ENCODE measurements around the gene KCNIP3.

KCNIP3 gene

DNA sequence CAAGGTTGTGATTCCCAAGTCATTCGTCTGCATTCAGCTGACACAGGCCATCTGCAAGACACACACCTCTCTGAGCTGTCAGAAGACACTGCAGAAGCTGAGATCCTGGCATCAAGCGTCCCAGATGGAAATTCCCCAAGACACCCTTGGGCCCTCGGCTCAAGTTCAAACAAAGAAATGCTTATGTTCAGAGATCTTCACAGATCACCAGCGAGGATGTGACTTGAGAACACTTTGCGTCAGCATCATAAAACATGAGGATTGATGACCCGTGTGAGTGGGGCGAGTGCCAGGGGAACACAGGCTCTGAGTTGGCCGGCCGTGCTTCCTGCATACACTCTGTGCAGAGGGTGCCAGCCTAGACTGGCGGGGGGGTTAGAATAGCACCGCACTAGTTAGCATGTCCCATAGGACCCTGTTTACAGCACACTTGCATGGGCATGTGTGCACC is 36.8 kb downstream of the KCNIP3 start (continued):
- TF ChIP-seq, protein P1, sequence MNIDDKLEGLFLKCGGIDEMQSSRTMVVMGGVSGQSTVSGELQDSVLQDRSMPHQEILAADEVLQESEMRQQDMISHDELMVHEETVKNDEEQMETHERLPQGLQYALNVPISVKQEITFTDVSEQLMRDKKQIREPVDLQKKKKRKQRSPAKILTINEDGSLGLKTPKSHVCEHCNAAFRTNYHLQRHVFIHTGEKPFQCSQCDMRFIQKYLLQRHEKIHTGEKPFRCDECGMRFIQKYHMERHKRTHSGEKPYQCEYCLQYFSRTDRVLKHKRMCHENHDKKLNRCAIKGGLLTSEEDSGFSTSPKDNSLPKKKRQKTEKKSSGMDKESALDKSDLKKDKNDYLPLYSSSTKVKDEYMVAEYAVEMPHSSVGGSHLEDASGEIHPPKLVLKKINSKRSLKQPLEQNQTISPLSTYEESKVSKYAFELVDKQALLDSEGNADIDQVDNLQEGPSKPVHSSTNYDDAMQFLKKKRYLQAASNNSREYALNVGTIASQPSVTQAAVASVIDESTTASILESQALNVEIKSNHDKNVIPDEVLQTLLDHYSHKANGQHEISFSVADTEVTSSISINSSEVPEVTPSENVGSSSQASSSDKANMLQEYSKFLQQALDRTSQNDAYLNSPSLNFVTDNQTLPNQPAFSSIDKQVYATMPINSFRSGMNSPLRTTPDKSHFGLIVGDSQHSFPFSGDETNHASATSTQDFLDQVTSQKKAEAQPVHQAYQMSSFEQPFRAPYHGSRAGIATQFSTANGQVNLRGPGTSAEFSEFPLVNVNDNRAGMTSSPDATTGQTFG (tag by site-specific recombination; IDR thresholded peaks at IDR 0.05; ENCODE audit: borderline replicate concordance): no peak
- TF ChIP-seq ZNF138 (tag by site-specific recombination; IDR thresholded peaks at IDR 0.05; ENCODE audit: borderline replicate concordance) (no peak), ZNF24 (tag by site-specific recombination; IDR thresholded peaks at IDR 0.05) (no peak), ZNF146 (tag by site-specific recombination; IDR thresholded peaks at IDR 0.05) (no peak), REPIN1 (tag by site-specific recombination; IDR thresholded peaks at IDR 0.05; ENCODE audit: low read depth) (no peak), ZNF792 (tag by site-specific recombination; IDR thresholded peaks at IDR 0.05) (0 out of 2 replicates have a peak, but pooled peaks have one; percentile 61), BCL11A (tag by site-specific recombination; IDR thresholded peaks at IDR 0.05; ENCODE audit: low read depth) (peak; percentile 73; the same call in 1 of the 2 replicates), ZFP3 (tag by site-specific recombination; IDR thresholded peaks at IDR 0.05; ENCODE audit: low read depth) (no peak), HOXC10 (CRISPR knock-in tag; IDR thresholded peaks at IDR 0.05) (no peak), ZNF629 (tag by site-specific recombination; IDR thresholded peaks at IDR 0.05) (peak; percentile 90), ZNF121 (tag by site-specific recombination; IDR thresholded peaks at IDR 0.05) (no peak), ZNF341 (tag by site-specific recombination; IDR thresholded peaks at IDR 0.05; ENCODE audit: low read depth) (peak; percentile 78), ZNF366 (tag by site-specific recombination; conservative IDR thresholded peaks at IDR 0.05) (peak; percentile 70; the same call in 1 of the 2 replicates), ZNF10 (tag by site-specific recombination; IDR thresholded peaks at IDR 0.05) (no peak), ZNF324 (tag by site-specific recombination; IDR thresholded peaks at IDR 0.05) (0 out of 2 replicates have a peak, but pooled peaks have one; percentile 54)
- TF ChIP-seq, protein P2, sequence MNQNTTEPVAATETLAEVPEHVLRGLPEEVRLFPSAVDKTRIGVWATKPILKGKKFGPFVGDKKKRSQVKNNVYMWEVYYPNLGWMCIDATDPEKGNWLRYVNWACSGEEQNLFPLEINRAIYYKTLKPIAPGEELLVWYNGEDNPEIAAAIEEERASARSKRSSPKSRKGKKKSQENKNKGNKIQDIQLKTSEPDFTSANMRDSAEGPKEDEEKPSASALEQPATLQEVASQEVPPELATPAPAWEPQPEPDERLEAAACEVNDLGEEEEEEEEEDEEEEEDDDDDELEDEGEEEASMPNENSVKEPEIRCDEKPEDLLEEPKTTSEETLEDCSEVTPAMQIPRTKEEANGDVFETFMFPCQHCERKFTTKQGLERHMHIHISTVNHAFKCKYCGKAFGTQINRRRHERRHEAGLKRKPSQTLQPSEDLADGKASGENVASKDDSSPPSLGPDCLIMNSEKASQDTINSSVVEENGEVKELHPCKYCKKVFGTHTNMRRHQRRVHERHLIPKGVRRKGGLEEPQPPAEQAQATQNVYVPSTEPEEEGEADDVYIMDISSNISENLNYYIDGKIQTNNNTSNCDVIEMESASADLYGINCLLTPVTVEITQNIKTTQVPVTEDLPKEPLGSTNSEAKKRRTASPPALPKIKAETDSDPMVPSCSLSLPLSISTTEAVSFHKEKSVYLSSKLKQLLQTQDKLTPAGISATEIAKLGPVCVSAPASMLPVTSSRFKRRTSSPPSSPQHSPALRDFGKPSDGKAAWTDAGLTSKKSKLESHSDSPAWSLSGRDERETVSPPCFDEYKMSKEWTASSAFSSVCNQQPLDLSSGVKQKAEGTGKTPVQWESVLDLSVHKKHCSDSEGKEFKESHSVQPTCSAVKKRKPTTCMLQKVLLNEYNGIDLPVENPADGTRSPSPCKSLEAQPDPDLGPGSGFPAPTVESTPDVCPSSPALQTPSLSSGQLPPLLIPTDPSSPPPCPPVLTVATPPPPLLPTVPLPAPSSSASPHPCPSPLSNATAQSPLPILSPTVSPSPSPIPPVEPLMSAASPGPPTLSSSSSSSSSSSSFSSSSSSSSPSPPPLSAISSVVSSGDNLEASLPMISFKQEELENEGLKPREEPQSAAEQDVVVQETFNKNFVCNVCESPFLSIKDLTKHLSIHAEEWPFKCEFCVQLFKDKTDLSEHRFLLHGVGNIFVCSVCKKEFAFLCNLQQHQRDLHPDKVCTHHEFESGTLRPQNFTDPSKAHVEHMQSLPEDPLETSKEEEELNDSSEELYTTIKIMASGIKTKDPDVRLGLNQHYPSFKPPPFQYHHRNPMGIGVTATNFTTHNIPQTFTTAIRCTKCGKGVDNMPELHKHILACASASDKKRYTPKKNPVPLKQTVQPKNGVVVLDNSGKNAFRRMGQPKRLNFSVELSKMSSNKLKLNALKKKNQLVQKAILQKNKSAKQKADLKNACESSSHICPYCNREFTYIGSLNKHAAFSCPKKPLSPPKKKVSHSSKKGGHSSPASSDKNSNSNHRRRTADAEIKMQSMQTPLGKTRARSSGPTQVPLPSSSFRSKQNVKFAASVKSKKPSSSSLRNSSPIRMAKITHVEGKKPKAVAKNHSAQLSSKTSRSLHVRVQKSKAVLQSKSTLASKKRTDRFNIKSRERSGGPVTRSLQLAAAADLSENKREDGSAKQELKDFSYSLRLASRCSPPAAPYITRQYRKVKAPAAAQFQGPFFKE (tag by site-specific recombination; IDR thresholded peaks at IDR 0.05; ENCODE audit: borderline replicate concordance): no peak
- TF ChIP-seq, protein P3, sequence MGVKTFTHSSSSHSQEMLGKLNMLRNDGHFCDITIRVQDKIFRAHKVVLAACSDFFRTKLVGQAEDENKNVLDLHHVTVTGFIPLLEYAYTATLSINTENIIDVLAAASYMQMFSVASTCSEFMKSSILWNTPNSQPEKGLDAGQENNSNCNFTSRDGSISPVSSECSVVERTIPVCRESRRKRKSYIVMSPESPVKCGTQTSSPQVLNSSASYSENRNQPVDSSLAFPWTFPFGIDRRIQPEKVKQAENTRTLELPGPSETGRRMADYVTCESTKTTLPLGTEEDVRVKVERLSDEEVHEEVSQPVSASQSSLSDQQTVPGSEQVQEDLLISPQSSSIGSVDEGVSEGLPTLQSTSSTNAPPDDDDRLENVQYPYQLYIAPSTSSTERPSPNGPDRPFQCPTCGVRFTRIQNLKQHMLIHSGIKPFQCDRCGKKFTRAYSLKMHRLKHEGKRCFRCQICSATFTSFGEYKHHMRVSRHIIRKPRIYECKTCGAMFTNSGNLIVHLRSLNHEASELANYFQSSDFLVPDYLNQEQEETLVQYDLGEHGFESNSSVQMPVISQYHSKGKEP (tag by site-specific recombination; IDR thresholded peaks at IDR 0.05): no peak; the same call in 1 of the 2 replicates
- TF ChIP-seq, protein P4, sequence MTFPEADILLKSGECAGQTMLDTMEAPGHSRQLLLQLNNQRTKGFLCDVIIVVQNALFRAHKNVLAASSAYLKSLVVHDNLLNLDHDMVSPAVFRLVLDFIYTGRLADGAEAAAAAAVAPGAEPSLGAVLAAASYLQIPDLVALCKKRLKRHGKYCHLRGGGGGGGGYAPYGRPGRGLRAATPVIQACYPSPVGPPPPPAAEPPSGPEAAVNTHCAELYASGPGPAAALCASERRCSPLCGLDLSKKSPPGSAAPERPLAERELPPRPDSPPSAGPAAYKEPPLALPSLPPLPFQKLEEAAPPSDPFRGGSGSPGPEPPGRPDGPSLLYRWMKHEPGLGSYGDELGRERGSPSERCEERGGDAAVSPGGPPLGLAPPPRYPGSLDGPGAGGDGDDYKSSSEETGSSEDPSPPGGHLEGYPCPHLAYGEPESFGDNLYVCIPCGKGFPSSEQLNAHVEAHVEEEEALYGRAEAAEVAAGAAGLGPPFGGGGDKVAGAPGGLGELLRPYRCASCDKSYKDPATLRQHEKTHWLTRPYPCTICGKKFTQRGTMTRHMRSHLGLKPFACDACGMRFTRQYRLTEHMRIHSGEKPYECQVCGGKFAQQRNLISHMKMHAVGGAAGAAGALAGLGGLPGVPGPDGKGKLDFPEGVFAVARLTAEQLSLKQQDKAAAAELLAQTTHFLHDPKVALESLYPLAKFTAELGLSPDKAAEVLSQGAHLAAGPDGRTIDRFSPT (tag by site-specific recombination; IDR thresholded peaks at IDR 0.05): peak; percentile 95
- TF ChIP-seq, protein P5, sequence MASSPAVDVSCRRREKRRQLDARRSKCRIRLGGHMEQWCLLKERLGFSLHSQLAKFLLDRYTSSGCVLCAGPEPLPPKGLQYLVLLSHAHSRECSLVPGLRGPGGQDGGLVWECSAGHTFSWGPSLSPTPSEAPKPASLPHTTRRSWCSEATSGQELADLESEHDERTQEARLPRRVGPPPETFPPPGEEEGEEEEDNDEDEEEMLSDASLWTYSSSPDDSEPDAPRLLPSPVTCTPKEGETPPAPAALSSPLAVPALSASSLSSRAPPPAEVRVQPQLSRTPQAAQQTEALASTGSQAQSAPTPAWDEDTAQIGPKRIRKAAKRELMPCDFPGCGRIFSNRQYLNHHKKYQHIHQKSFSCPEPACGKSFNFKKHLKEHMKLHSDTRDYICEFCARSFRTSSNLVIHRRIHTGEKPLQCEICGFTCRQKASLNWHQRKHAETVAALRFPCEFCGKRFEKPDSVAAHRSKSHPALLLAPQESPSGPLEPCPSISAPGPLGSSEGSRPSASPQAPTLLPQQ (tag by site-specific recombination; IDR thresholded peaks at IDR 0.05): peak; percentile 70; the same call in 1 of the 2 replicates
- TF ChIP-seq, protein P6, sequence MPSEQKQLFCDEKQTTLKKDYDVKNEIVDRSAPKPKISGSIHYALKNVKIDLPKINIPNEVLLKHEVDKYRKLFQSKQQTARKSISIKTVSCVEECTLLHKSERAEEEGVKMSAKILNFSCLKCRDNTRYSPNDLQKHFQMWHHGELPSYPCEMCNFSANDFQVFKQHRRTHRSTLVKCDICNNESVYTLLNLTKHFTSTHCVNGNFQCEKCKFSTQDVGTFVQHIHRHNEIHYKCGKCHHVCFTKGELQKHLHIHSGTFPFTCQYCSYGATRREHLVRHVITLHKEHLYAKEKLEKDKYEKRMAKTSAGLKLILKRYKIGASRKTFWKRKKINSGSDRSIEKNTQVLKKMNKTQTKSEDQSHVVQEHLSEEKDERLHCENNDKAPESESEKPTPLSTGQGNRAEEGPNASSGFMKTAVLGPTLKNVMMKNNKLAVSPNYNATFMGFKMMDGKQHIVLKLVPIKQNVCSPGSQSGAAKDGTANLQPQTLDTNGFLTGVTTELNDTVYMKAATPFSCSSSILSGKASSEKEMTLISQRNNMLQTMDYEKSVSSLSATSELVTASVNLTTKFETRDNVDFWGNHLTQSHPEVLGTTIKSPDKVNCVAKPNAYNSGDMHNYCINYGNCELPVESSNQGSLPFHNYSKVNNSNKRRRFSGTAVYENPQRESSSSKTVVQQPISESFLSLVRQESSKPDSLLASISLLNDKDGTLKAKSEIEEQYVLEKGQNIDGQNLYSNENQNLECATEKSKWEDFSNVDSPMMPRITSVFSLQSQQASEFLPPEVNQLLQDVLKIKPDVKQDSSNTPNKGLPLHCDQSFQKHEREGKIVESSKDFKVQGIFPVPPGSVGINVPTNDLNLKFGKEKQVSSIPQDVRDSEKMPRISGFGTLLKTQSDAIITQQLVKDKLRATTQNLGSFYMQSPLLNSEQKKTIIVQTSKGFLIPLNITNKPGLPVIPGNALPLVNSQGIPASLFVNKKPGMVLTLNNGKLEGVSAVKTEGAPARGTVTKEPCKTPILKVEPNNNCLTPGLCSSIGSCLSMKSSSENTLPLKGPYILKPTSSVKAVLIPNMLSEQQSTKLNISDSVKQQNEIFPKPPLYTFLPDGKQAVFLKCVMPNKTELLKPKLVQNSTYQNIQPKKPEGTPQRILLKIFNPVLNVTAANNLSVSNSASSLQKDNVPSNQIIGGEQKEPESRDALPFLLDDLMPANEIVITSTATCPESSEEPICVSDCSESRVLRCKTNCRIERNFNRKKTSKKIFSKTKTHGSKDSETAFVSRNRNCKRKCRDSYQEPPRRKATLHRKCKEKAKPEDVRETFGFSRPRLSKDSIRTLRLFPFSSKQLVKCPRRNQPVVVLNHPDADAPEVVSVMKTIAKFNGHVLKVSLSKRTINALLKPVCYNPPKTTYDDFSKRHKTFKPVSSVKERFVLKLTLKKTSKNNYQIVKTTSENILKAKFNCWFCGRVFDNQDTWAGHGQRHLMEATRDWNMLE (tag by site-specific recombination; conservative IDR thresholded peaks at IDR 0.05; ENCODE audit: low read depth): no peak
